Mucosa of descending colon (tissue), 3 donors: ENCODE results near the gene MPPED2. TPM values are rescaled to one million over a fixed set of nuclear protein-coding genes. Genes with fewer than 3 reads are reported as not detected.

Experiments used
- ATAC-seq: fragments of 200-7000 bp; cut with Tn5 transposase; one replicate; pipeline ENCODE4 v1.9.1; 2020; ENCODE audit warnings: mild to moderate bottlenecking, moderate library complexity
- DNase-seq, 3 donors: peaks; one replicate each; pipeline ENCODE4 v3.0.0-alpha.2; 2020
- H3K36me3 ChIP-seq: fragments of 200-600 bp; one replicate; pipeline ENCODE4 v1.8.0; 2021; ENCODE audit warnings: low read depth, mild to moderate bottlenecking
- H3K4me1 ChIP-seq: fragments of 200-600 bp; one replicate; pipeline ENCODE4 v1.8.0; 2021; ENCODE audit warnings: low read depth, mild to moderate bottlenecking
- H3K4me3 ChIP-seq: fragments of 200-600 bp; one replicate; pipeline ENCODE4 v1.8.0; 2021; ENCODE audit warnings: mild to moderate bottlenecking
- H3K9me3 ChIP-seq: fragments of 200-600 bp; one replicate; pipeline ENCODE4 v1.8.0; 2021; ENCODE audit warnings: mild to moderate bottlenecking
- intact Hi-C, 2 donors: fragments of 100-400 bp; cut with DNase I in 1 of 2; cut with micrococcal nuclease in 1 of 2; formaldehyde crosslinking; loops; one replicate each; pipeline versions ENCODE4 v1.11.0 to v1.11.1; 2022; cut with DNase I, micrococcal nuclease
- total RNA-seq, 3 donors: library from RNA; stranded (reverse); fragmentation: NEBNext Ultra II Directional in 2 of 3; extraction: Animal tissue kit (Norgen Biotek cat#: 25700) in 2 of 3; gene quantifications; one replicate each; pipeline versions ENCODE4 v1.2.1 to v1.2.4, GENCODE V29; 2021 to 2023
- TF ChIP-seq, protein P1 (sequence below): fragments of 200-600 bp; IDR thresholded peaks from one replicate; pipeline ENCODE4 v1.8.0; 2022; ENCODE audit warnings: antibody characterized with exemption, mild to moderate bottlenecking
- donor health status: DM: no; HTN: no; CAD: no; lungs with moderate emphysema.
- donor health status: DM: no; HTN: no; CAD: no.
- donor health status: DM: no; HTN: yes; CAD: no.

The MPPED2 gene
- total RNA-seq, 3 donors from 2014 or later = 0.64 to 10.1 (median 1.6) TPM

DNA sequence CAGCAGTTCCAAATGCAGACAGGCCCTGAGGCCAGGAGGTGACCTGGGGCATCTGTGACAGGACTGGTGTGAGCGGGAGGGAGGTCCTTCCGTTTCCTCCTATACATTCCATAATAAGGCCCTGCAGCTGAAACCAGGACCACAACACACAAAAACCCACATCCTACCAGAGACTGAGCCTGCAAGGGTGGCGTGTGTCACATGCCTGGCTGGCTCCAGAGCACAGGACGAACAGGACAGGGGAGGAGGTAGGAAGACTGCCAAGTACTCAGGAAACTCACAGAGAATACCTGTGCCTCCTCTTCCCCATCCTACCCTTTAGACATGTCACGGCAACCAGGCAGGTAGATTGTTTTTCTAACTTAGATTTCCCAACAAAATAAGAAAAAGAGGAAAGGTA lies 159.4 kb downstream of the MPPED2 start:
- Histone ChIP-seq H3K9me3 (no peaks in the 10 kb centered on the region), H3K4me1 (peaks cover 9% of the 10 kb centered on the region), H3K36me3 (no peaks in the 10 kb centered on the region), H3K4me3 (no peak overlapping the region)
- intact Hi-C loops = no loop called here
- TF ChIP-seq, protein P1, sequence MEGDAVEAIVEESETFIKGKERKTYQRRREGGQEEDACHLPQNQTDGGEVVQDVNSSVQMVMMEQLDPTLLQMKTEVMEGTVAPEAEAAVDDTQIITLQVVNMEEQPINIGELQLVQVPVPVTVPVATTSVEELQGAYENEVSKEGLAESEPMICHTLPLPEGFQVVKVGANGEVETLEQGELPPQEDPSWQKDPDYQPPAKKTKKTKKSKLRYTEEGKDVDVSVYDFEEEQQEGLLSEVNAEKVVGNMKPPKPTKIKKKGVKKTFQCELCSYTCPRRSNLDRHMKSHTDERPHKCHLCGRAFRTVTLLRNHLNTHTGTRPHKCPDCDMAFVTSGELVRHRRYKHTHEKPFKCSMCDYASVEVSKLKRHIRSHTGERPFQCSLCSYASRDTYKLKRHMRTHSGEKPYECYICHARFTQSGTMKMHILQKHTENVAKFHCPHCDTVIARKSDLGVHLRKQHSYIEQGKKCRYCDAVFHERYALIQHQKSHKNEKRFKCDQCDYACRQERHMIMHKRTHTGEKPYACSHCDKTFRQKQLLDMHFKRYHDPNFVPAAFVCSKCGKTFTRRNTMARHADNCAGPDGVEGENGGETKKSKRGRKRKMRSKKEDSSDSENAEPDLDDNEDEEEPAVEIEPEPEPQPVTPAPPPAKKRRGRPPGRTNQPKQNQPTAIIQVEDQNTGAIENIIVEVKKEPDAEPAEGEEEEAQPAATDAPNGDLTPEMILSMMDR = no peak
- no peak for DNase-seq
- ATAC-seq = no peak

DNA sequence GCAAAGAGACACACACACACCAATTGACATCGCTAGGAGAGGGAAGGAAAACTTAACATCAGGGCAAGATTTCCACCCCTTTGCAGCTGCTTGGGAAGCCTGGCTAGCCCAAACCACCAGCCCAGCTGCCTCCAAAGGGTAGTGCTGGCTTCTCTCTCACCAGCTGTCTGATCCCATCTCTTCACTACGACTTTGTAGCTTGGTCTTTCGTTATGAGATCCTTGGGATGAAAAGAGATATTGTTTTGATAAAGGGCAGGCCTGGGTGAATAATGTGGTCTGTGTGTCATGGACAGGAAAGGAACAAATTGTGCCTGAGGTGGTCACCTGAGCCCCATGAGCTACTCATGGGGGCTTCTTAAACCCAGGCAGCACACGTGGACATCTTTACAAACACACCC lies 161.3 kb downstream of the MPPED2 start:
- H3K4me1 ChIP-seq = peaks cover 9% of the 10 kb centered on the region
- DNase-seq (no peak), ATAC-seq (no peak)
- intact Hi-C loops = no loop called here
- no peak overlapping the region for H3K4me3 ChIP-seq
- no peaks in the 10 kb centered on the region for H3K36me3 ChIP-seq
- H3K9me3 ChIP-seq = no peaks in the 10 kb centered on the region
- TF ChIP-seq, protein P1 = no peak

DNA sequence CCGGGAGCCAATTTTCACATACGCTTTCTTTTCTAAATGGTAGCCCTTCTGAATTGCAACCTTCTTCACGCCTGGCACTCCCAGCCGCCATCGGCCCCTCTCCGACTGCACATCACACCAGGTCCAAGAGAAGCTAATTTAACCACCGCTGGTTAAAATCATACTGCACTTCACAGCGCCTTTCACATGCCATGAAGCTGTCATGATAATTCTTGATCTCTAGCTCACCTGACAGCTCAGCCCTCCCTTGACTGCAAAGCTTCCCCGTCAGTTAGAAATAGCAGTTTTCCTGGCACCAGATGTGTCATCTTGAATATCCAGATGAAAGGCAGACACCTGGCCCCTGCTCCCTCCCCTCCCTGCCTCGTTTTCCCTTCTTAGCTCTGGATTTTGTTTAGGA lies 161.8 kb downstream of the MPPED2 start:
- TF ChIP-seq, protein P1 = no peak
- no peak for ATAC-seq

DNA sequence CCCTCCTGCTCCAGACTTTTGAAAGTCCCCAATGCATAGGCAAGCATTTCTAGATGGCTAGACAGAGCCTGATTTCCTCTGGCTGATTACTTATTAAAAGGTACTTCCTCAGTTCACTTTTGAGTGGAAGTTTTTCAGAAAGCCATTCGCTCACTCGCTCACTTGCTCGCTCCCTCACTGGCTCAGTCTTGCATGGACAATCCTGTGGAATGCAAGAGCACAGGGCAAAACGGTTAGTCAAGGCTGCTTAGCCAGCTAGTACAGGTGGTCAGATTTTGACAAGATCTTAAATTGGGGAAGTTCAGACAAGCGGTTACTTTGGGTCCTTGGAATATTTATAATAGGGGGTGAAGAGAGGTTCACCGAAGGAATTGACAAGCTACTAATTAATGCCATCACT lies 162.3 kb downstream of the MPPED2 start:
- DNase-seq (no peak), ATAC-seq (no peak)
- H3K9me3 ChIP-seq = no peaks in the 10 kb centered on the region
- H3K36me3 ChIP-seq = no peaks in the 10 kb centered on the region
- no peak overlapping the region for H3K4me3 ChIP-seq
- peaks cover 9% of the 10 kb centered on the region for H3K4me1 ChIP-seq
- intact Hi-C loops = no loop called here
- TF ChIP-seq, protein P1 = no peak

More for the DNA sequence above, 161.8 kb downstream of the MPPED2 start:
- no peak for DNase-seq
- H3K36me3 ChIP-seq = no peaks in the 10 kb centered on the region
- peaks cover 9% of the 10 kb centered on the region for H3K4me1 ChIP-seq
- no peaks in the 10 kb centered on the region for H3K9me3 ChIP-seq
- intact Hi-C loops = no loop called here
- H3K4me3 ChIP-seq = no peak overlapping the region

- Histone ChIP-seq H3K9me3 (no peaks in the 10 kb centered on the region), H3K4me3 (no peak overlapping the region), H3K36me3 (no peaks in the 10 kb centered on the region), H3K4me1 (peaks cover 9% of the 10 kb centered on the region)
- DNase-seq (no peak), ATAC-seq (peak; percentile 52)
- TF ChIP-seq, protein P1 = no peak
- intact Hi-C loops = no loop called here
Measured at GRCh38 chr11:30423279-30423648, 162.9 kb downstream of the MPPED2 start.
